DOHH2 (cell line): ENCODE data around the gene IPCEF1.

Experiments used
- CTCF ChIP-seq: fragments of 200-600 bp; sonication (generic); IDR thresholded peaks from one replicate; pipeline ENCODE4 v1.5.1; 2014; ENCODE audit warnings: antibody characterized with exemption, mild to moderate bottlenecking, low read depth, low read length; ENCODE audit not compliant: poor library complexity, severe bottlenecking
- EZH2phosphoT487 ChIP-seq: fragments of 200-600 bp; sonication (generic); IDR thresholded peaks from 2 replicates; pipeline ENCODE4 v1.6.1; 2017; ENCODE audit warnings: borderline replicate concordance, mild to moderate bottlenecking, antibody characterized with exemption, low read length, moderate library complexity, mixed read lengths

GRCh38 chr6:154258064-154258757, 98.4 kb downstream of the IPCEF1 start:
- TF ChIP-seq CTCF (no peak), EZH2phosphoT487 (no peak)
